OCI-LY3 (cell line): ENCODE results near the gene DUXA.

Source experiments
- EZH2phosphoT487 ChIP-seq: fragments of 200-600 bp; shearing (Covaris generic); IDR thresholded peaks from 2 replicates; pipeline ENCODE4 v1.6.1; 2018; ENCODE audit warnings: antibody characterized with exemption, mixed run types, low read depth
- TF ChIP-seq, protein P1 (sequence below): fragments of 200-600, 300-600 bp; sonication (generic); IDR thresholded peaks from 2 replicates; pipeline ENCODE4 v1.5.1; 2014; ENCODE audit warnings: antibody characterized with exemption, low read length, low read depth

DNA sequence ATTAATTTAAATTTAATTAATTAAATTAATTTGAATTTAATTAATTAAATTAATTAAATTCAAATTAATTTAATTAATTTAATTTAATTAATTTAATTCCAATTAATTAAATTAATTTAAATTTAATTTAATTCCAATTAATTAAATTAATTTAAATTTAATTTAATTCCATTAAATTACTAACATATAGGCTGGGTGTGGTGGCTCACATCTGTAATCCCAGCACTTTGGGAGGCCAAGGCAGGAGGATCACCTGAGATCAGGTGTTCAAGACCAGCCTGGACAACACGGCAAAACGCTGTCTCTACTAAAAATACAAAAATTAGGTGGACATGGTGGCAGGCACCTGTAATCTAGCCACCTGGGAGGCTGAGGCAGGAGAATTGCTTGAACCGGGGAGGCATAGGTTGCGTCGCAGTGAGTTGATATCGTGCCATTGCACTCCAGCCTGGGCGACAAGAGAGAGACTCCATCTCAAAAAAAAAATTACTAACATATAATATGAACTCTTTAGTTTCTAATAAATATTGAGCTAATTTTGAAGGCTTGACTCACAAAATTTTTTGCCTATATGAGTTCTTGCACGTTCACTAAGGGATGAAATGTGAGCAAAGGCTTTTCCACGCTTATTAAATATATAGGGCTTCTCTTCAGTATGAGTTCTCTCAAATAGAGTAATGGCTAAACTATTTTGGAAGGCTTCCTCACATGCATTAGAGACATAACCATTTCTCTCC, 56.5 kb downstream of the DUXA start:
- TF ChIP-seq, protein P1, sequence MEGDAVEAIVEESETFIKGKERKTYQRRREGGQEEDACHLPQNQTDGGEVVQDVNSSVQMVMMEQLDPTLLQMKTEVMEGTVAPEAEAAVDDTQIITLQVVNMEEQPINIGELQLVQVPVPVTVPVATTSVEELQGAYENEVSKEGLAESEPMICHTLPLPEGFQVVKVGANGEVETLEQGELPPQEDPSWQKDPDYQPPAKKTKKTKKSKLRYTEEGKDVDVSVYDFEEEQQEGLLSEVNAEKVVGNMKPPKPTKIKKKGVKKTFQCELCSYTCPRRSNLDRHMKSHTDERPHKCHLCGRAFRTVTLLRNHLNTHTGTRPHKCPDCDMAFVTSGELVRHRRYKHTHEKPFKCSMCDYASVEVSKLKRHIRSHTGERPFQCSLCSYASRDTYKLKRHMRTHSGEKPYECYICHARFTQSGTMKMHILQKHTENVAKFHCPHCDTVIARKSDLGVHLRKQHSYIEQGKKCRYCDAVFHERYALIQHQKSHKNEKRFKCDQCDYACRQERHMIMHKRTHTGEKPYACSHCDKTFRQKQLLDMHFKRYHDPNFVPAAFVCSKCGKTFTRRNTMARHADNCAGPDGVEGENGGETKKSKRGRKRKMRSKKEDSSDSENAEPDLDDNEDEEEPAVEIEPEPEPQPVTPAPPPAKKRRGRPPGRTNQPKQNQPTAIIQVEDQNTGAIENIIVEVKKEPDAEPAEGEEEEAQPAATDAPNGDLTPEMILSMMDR: no peak
- no peak for TF ChIP-seq EZH2phosphoT487
